ENCODE data around the gene CLDN20.
"Not testable (repeated sequence)": the region's sequence is repeated elsewhere in the genome, so short reads cannot be mapped to it uniquely, and the experiment has no call there.

DNA sequence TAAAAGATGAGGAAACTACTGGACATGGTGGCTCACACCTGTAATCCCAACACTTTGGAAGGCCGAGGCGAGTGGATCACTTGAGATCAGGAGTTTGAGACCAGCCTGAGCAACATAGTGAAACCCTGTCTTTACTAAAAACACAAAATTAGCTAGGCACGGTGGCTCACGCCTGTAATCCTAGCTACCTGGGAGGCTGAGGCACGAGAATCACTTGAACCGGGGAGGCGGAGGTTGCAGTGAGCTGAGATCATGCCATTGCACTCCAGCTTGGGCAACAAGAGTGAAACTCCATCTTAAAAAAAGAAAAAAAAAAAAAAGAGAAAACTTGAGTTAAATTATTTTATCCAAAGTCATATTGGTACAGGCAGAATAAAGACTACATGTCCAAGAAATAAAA, 49.1 kb downstream of the CLDN20 start:
- TF ChIP-seq, protein P1, sequence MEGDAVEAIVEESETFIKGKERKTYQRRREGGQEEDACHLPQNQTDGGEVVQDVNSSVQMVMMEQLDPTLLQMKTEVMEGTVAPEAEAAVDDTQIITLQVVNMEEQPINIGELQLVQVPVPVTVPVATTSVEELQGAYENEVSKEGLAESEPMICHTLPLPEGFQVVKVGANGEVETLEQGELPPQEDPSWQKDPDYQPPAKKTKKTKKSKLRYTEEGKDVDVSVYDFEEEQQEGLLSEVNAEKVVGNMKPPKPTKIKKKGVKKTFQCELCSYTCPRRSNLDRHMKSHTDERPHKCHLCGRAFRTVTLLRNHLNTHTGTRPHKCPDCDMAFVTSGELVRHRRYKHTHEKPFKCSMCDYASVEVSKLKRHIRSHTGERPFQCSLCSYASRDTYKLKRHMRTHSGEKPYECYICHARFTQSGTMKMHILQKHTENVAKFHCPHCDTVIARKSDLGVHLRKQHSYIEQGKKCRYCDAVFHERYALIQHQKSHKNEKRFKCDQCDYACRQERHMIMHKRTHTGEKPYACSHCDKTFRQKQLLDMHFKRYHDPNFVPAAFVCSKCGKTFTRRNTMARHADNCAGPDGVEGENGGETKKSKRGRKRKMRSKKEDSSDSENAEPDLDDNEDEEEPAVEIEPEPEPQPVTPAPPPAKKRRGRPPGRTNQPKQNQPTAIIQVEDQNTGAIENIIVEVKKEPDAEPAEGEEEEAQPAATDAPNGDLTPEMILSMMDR (IDR thresholded peaks at IDR 0.05): not testable (repeated sequence)
- TF ChIP-seq POLR2A (IDR thresholded peaks at IDR 0.05): not testable (repeated sequence)
